Thoracic aorta (tissue), 2 donors: ENCODE results near the gene SARM1. TPM values are rescaled to one million over a fixed set of nuclear protein-coding genes. Genes with fewer than 3 reads are reported as not detected.
"Not testable (repeated sequence)": the region's sequence is repeated elsewhere in the genome, so short reads cannot be mapped to it uniquely, and the experiment has no call there.

Experiments used
- ATAC-seq: fragments of 150-250 bp; one replicate; pipeline ENCODE4 v1.8.0; 2017; ENCODE audit warnings: low read depth; ENCODE audit not compliant: insufficient number of reproducible peaks, low FRiP score
- DNase-seq: peaks from one replicate; pipeline ENCODE4 v3.0.0-alpha.2; 2020; ENCODE audit warnings: low spot score
- H3K27ac ChIP-seq, 2 donors: fragments of 200-600 bp; sonication (generic); 1 replicate in 1 of 2; 2 replicates in 1 of 2; pipeline ENCODE4 v1.5.1; 2016; ENCODE audit warnings: mild to moderate bottlenecking in 2 of 2, moderate library complexity in 2 of 2
- H3K27me3 ChIP-seq: fragments of 200-600 bp; sonication (generic); replicated peaks from 2 replicates; pipeline ENCODE4 v1.6.0; 2016; ENCODE audit warnings: mild to moderate bottlenecking; ENCODE audit not compliant: insufficient read depth
- H3K36me3 ChIP-seq: fragments of 200-600 bp; sonication (generic); one replicate; pipeline ENCODE4 v1.5.1; 2016
- H3K4me1 ChIP-seq, 2 donors: fragments of 200-600 bp; sonication (generic); 1 replicate in 1 of 2; 2 replicates in 1 of 2; pipeline versions ENCODE4 v1.5.1 to v1.6.0; 2016; ENCODE audit warnings: low read depth in 2 of 2, mild to moderate bottlenecking in 1 of 2; ENCODE audit not compliant: control insufficient read depth in 1 of 2
- H3K4me3 ChIP-seq: fragments of 200-600 bp; sonication (generic); 2 replicates; pipeline ENCODE4 v1.5.1; 2016; ENCODE audit warnings: mild to moderate bottlenecking
- H3K9me3 ChIP-seq: fragments of 200-600 bp; sonication (generic); 2 replicates; pipeline ENCODE4 v1.5.1; 2016
- total RNA-seq, 2 donors: library from RNA; depleted of rRNA; stranded (reverse); fragments of >200 nt; gene quantifications; one replicate each; pipeline versions ENCODE4 v1.1.0 to v1.2.3, GENCODE V29; 2016
- TF ChIP-seq, protein P1 (sequence below): fragments of 200-600 bp; sonication (generic); IDR thresholded peaks from one replicate; pipeline ENCODE4 v1.5.1; 2019; ENCODE audit warnings: antibody characterized with exemption

SARM1 gene
- total RNA-seq, 2 donors from 2014 or later: 19.5 to 24.1 TPM

DNA sequence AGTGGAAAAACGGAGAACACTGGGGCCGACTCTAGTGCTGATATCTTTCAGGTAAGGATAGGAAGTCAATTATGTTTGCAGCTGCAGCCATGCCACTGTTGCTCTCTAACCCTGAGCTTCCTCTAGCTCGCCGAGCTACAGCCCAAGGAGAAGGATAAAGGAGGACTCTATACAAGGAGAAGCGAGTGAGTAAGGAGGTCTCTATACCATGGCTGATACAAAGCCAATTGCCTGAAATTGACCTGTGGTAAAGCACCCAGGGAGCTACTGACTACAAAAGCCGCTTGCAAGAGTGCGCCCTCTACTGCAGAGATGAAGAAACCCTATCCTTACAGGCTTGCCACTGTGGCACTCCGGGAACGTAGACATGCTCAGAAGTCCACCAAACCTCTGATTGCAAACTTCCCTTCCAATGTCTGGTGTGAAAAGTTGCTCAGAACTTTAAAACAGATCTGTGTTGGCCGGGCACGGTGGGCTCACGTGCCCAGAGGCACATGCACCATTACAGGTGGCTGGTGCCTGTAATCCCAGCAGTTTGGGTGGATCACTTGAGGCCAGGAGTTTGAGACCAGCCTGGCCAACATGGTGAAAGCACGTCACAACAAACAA is 45.3 kb downstream of the SARM1 start:
- DNase-seq (no peak), ATAC-seq (peak; percentile 55)
- TF ChIP-seq, protein P1, sequence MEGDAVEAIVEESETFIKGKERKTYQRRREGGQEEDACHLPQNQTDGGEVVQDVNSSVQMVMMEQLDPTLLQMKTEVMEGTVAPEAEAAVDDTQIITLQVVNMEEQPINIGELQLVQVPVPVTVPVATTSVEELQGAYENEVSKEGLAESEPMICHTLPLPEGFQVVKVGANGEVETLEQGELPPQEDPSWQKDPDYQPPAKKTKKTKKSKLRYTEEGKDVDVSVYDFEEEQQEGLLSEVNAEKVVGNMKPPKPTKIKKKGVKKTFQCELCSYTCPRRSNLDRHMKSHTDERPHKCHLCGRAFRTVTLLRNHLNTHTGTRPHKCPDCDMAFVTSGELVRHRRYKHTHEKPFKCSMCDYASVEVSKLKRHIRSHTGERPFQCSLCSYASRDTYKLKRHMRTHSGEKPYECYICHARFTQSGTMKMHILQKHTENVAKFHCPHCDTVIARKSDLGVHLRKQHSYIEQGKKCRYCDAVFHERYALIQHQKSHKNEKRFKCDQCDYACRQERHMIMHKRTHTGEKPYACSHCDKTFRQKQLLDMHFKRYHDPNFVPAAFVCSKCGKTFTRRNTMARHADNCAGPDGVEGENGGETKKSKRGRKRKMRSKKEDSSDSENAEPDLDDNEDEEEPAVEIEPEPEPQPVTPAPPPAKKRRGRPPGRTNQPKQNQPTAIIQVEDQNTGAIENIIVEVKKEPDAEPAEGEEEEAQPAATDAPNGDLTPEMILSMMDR: no peak
- Histone ChIP-seq H3K4me1 (no peaks in the 10 kb centered on the region), H3K27me3 (no peaks in the 10 kb centered on the region), H3K36me3 (no peaks in the 10 kb centered on the region), H3K27ac (no peak overlapping the region), H3K9me3 (no peaks in the 10 kb centered on the region), H3K4me3 (no peak overlapping the region)

GRCh38 chr17:28421787-28422305 is 50.4 kb downstream of the SARM1 start:
- no peaks in the 10 kb centered on the region for H3K4me1 ChIP-seq
- H3K9me3 ChIP-seq: no peaks in the 10 kb centered on the region
- no peak overlapping the region for H3K4me3 ChIP-seq
- H3K27me3 ChIP-seq: no peaks in the 10 kb centered on the region
- ATAC-seq: no peak
- DNase-seq: no peak
- H3K27ac ChIP-seq: no peak overlapping the region
- H3K36me3 ChIP-seq: no peaks in the 10 kb centered on the region
- TF ChIP-seq, protein P1: no peak

GRCh38 chr17:28425206-28425605 is 53.7 kb downstream of the SARM1 start:
- no peaks in the 10 kb centered on the region for H3K9me3 ChIP-seq
- H3K27ac ChIP-seq: no peak overlapping the region
- DNase-seq (no peak), ATAC-seq (no peak)
- TF ChIP-seq, protein P1: no peak
- H3K27me3 ChIP-seq: no peaks in the 10 kb centered on the region
- H3K36me3 ChIP-seq: no peaks in the 10 kb centered on the region
- no peaks in the 10 kb centered on the region for H3K4me1 ChIP-seq
- no peak overlapping the region for H3K4me3 ChIP-seq

- no peak overlapping the region for H3K27ac ChIP-seq
- TF ChIP-seq, protein P1: peak; percentile 17
- no peak for DNase-seq
- H3K27me3 ChIP-seq: no peaks in the 10 kb centered on the region
- ATAC-seq: no peak
- H3K9me3 ChIP-seq: no peaks in the 10 kb centered on the region
- H3K4me3 ChIP-seq: no peak overlapping the region
- H3K4me1 ChIP-seq: no peaks in the 10 kb centered on the region
- no peaks in the 10 kb centered on the region for H3K36me3 ChIP-seq
These were observed 54.6 kb downstream of the SARM1 start for GRCh38 chr17:28426081-28426519.

GRCh38 chr17:28427371-28427770 is 55.9 kb downstream of the SARM1 start:
- Histone ChIP-seq H3K27ac (no peak overlapping the region), H3K36me3 (no peaks in the 10 kb centered on the region), H3K4me1 (no peaks in the 10 kb centered on the region), H3K27me3 (peaks cover 4% of the 10 kb centered on the region), H3K4me3 (no peak overlapping the region), H3K9me3 (no peaks in the 10 kb centered on the region)
- TF ChIP-seq, protein P1: no peak
- ATAC-seq (no peak), DNase-seq (no peak)

- not testable (repeated sequence) for H3K27ac ChIP-seq, H3K4me3 ChIP-seq, H3K9me3 ChIP-seq, DNase-seq, ATAC-seq, H3K27me3 ChIP-seq, H3K36me3 ChIP-seq, H3K4me1 ChIP-seq
These were observed 56.5 kb downstream of the SARM1 start for GRCh38 chr17:28427982-28428381.
